ENCODE results near the gene PLEKHG2.

DNA sequence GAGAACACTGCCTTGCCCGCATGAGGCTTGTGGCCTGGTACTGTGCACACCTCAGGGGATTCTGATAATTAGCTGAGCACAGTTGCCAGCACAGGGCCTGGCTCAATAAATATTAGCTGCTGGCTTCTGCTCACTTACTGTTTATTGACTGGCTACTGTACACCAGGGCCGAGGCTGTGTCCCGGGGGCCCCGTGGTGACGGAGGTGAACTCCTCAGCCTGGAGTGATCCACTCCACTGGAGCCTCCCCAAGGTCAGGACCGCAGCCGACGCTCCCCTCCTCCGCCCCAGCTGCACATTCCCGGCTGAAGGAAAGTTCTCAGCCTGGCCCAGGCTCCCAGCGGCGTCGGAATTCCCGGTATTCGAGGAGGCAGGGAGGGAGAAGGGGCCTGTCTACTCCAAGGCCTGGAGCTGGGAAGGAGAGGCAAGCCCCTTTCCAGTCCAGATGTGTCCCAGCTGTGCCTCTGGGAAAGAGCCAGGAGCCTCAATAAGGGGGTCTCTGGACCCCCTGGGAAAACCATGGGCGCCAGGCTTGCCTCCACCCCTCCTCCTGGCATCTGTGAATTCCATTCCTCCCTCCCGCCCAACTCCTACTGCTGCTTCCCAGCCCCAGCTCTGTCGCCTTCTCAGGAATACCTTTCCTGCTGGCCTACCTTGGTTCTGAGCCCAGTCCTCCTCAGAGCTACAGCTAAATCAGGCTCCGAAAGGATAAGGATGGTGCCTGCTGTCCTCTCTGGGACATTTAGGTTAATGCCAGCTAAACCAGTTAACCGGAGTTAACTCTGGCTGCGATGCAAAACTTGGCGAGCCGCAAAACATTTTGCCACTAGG is 16.0 kb downstream of the PLEKHG2 start:
- no peak for TF ChIP-seq GABPA (IDR thresholded peaks at IDR 0.05 in 1 of 2, conservative IDR thresholded peaks at IDR 0.05 in 1 of 2)
- no peak for TF ChIP-seq TAF1 (conservative IDR thresholded peaks at IDR 0.05)
